22Rv1 (cell line): ENCODE results near the gene CBLC.

Source experiments
- ZFX ChIP-seq: fragments of 450-650 bp; IDR thresholded peaks from 2 replicates; pipeline ENCODE4 v1.6.1; 2017; ENCODE audit warnings: antibody characterized with exemption, borderline replicate concordance
- TF ChIP-seq, protein P1 (sequence below): fragments of 450-650 bp; IDR thresholded peaks from 2 replicates; pipeline ENCODE4 v1.5.1; 2017; ENCODE audit warnings: mild to moderate bottlenecking

DNA sequence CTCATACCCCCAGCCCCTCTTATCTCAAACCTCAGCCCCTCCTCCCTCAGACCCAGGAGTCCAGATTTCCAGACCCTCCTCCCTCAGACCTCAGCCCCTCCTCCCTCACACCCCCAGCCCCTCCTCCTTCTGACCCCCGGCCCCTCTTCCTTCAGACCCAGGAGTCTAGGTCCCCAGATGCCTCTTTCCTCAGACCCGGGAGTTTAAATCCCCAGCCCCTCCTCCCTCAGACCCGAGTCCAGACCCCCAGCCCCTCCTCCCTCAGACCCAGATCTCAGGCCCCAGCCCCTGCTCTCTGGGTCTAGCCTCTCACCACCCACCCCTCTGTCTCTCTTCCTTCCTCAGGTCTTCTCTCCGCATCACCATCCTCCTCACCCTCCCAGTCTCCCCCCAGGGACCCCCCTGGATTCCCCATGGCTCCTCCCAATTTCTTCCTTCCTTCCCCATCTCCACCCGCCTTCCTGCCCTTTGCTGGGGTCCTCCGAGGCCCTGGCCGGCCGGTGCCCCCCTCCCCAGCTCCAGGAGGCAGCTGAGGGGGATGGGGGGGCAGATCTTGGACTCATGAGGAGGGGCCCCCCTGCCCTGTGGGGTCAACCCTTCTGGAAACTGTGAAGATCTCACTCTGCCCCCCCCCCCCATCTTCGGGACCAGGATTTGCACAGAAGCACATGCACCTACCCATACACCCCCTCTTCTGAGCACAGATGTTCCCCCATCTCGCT lies 18.4 kb upstream of the CBLC start:
- TF ChIP-seq, protein P1, sequence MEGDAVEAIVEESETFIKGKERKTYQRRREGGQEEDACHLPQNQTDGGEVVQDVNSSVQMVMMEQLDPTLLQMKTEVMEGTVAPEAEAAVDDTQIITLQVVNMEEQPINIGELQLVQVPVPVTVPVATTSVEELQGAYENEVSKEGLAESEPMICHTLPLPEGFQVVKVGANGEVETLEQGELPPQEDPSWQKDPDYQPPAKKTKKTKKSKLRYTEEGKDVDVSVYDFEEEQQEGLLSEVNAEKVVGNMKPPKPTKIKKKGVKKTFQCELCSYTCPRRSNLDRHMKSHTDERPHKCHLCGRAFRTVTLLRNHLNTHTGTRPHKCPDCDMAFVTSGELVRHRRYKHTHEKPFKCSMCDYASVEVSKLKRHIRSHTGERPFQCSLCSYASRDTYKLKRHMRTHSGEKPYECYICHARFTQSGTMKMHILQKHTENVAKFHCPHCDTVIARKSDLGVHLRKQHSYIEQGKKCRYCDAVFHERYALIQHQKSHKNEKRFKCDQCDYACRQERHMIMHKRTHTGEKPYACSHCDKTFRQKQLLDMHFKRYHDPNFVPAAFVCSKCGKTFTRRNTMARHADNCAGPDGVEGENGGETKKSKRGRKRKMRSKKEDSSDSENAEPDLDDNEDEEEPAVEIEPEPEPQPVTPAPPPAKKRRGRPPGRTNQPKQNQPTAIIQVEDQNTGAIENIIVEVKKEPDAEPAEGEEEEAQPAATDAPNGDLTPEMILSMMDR = no peak
- TF ChIP-seq ZFX = no peak
